GM21737 (cell line): ENCODE measurements around the gene PIP5KL1.
A peak's percentile ranks its signal among the peaks of the same experiment; 100 is the strongest.

Source experiments
- ATAC-seq: cut with Tn5 transposase; IDR thresholded peaks from one replicate; pipeline ENCODE4 v1.9.1; 2021; ENCODE audit warnings: mild to moderate bottlenecking, moderate library complexity; ENCODE audit not compliant: unreplicated experiment

PIP5KL1 gene

DNA sequence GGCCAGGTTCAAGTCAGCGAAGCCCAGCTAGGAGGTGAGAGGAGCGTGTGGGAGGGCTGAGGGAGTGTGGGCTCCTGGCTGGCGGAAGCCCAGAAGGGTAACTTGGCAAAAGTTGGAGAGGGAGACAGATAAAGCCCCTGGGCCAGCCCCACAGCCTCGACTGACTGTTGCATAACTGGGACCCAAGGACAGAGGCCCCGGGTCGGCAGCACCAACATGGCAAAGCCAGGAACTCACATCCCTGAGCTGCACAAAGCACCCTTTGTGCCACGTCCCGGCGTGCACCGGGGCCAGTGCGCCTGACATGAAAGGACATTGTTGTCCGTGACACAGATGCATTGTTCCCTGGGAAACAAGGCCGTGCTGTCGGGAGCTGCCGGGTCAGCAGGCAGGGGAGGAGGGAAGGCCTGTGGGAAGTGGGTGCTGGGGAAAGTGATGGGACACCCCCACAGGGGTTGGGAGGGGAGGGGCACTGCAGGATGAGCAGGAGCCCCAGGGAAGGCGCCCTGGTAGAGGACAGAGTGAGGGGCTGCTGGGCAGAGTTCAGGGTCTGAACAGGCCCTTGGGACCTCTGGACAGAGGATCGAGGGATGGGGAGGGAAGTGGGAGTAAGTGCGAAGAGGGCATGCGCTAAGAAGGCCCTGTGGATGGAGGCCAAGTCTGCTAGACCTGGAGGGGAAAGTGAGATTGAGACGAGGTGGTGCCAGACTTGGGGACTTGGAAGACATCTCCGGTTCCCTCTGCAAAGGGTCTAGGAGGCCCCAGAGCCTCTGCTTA, 20.1 kb upstream of the PIP5KL1 start:
- ATAC-seq, result no peak

DNA sequence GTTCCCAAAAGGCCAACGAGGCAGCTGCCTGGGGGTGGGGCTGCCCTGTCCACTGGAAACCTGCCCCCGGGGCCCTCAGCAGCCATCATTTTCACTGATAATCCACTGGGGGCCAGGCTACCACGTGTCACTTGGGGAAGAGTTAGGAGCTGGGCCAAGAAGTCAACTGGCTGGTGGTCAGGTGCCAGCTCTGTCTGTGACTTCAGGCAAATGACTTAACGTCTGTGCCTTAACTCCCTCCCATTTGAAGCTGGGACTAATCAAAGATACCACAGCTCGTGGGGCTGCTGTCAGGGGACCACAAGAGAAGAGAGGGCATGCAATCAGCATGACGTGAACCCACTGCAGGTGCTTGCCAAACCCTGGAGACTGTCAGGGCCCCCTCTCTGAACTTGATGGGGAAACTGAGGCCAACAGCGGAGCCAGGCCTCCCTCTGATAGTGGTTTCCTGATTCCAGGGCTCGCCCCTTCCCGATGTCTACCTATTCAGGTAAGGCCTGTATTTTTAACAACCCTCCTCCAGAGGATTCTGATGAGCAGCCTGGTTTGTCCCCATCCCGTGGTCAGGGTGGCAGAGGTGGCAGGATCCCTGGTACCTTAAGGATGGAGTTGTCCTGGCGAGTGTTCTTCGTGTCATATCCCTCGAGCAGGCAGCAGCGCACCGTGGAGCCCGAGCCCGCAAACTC, 19.4 kb upstream of the PIP5KL1 start:
- ATAC-seq, result no peak

DNA sequence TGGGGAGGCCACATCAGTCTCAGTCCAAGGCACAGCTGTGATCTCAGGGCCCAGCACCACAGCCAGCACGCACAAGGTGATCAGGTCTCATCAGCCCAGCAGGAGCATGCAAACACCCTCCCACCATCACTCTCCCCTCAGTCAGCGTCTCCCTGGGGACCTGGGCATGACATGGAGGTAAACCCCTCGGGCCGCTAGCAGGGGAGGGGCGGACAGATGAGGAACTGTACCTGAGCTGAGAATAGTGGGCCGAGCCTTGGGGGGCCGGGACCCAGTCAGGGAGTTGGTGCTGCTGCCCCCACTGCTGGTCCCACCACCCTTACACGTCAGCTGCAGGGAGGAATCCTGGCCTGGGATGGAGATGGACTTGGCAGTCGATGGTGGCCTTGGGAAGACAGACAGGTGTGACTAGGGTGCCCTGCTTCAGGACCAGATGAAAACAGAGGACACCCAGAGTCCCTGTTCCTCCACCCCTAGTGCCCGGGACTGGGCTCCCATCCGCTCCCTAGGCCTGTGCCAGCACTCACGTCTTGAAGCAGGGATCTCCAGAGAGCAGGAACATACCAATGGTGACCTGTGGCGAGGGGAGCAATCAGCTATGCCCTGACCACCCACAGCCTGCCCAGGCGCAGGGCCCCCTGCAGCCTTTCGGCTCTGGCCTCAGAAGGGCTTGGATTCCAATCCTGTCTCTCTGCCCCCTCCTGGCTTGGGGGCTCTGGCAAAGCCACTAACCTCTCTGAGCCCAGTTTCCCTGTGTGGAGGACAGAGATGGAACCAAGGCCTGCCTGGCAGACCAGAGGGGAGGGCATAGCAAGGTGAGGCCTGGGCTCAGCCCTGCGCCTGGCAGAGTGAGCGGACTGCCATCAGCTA, 17.5 kb upstream of the PIP5KL1 start:
- ATAC-seq, result no peak

DNA sequence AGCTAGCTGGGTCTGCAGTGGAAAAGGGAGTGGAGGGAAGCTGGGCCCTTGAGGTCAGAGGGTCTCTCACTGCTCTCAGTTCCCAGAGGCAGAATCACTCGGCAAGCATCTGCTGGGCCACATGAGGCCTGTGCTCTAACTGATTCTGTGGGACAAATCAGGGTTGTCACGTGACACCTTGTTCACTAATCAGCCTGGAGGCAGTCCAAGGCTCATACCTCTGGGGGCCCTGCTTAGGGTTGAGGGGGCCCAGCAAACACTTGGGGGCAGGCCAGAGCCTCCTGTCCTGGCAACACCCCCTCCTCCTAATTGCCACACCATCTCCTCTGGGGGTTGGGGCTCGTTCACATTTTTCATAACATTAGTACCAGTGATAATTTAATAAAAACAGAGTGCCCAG, 16.2 kb upstream of the PIP5KL1 start:
- ATAC-seq, result no peak

DNA sequence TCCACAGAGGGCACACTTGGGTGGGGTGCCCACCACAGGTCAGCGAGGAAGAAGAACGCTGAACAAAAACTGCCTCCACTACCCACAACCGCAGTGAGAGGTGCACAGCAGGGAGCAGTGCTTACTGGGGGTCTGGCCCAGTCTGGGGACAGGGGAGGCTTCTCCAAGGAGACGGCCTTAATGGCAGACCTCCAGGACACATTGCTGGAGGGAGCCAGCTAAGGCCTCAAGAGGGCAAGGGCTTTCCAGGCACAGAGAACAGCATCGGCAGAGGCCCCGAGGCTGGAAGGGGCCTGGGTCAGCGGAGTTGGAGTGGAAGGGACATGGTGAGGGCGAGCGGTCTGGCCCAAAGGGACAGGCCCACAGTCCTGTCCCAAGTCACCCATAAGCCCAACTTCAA, 15.4 kb upstream of the PIP5KL1 start:
- no peak for ATAC-seq

DNA sequence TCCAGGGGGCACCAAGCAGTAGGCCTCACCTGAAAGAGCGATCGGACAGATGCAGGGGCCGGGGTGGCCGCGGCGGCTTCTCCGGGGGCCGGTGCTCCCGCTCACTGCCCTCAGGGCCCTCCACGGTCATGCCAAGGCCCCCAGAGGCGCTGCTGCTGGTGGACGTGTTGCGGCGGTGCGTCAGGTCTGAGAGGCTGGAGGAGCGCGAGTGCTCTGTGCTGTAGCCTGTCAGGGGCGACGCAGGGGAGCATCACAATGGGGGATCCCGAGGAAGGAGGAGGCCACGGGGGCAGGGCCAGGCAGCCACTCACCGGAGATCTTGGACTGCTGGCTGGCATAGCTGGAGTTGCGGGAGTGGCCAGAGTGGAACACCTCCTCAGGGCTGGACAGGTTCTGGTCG, 14.8 kb upstream of the PIP5KL1 start:
- ATAC-seq, result no peak

DNA sequence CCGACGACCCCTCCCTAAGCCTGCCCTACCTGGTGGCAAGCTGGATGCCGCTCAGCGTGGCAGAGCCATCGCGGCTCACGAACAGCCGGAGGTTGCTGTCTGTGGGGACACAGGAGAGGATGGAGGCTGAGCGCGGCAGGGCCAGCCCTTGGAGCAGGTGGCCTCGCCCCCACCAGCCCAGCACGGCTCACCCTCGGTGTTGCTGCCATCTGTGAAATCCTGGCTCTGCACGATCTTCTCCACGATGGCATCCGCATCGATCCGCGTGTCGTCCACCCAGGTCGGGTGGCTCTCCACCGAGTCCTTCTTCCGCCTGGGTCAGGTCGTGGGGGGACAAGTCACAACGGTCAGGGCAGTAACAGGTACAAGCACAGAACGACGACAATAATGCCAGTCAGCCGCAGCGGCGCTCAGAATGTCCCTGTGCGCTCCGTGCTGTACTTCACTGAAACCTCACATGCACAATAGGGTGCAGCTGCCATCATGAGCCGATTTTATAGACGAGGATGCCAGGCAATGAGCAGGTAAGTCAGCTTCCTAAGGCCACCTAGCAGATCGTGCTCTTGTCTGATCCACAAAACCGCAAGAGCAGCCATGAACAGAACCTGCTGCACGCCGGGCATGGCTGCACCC, 14.1 kb upstream of the PIP5KL1 start:
- no peak for ATAC-seq

DNA sequence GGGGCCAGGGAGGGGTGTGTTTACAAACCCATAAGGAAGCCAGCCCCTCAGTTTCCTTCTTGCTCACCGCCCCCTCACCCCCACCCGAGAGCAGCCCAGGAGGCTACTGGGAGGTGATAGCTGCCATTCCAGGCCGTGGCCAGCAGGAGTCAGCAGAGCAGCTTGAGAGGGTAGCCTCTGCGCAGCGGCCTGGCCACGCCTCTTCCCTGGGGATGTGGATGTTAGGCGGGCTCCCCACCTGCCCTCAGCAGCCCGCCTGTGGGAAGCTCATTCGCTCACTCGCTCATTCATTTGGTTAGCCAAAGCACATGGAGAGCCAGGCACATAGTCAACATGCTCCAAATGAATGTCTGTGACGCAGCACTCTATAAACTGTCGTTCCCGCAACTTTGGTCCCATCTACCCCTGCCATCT, 13.2 kb upstream of the PIP5KL1 start:
- no peak for ATAC-seq

DNA sequence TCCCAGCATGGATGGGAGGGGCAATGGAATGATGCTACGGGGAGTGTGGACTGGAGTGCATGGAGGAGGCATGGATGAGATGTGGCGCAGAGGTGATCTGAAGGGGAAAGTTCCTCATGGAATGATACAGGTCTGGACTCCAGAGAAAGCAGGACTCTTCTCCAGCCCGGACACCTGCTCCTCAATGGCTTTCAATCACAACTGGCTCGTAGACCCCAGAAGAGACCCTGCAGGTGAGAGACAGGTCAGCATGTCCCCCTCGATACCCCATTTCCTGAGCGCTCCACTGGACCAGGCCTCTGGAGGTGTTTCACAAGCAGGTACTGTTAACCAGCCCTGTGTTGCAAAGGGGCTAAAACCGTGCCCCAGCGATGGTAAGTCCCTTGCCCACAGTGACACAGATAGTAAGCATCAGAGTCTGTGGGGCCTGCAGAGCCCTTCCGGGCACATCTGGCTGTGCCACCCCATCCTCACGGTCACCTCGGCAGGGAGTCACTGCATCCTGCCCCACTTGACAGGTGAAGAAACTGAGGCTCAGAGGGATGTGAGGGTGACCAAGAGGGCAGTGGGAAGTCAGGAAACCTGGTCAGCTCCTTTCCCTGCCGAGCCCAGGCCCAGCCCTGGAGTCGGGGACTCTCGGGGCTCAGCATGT, 12.6 kb upstream of the PIP5KL1 start:
- ATAC-seq, result no peak

DNA sequence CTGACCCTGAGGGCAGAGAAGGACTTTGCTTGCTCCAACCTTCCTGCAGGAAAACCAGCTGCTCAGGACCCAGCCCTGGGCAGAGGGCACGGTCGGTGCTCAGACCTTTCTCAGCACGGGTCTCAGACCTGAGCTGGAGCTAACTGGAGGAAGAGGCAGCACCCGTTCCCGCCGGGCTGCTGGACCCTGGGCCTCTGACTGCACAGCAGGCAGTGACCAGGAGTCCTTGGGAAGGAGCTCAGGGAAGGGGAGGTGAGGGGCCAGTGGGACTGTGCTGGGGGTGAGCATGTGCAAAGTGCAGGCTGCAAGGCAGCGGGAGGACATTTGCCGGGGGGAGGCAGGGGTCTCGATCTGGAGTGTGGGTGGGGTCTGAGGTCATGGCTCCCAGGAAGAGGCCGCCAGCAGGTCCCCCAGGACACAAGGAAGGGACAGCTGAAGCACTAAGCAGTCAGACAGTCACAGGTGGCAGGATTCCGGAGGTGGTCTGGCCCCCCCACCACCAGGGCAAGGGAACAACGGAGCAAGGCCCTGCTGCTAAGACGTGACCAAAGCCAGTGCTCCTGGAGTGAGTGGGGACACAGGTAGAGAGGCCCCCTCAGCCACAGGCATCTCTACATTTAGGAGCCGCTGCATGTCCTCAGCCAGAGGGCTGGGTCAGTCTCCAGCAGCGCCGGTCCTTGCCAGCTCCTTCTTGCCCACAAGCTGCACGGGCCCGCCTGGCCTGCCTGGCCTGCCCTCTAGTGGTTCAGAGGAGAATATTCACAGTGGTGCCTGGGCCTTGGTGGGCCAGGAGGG, 11.8 kb upstream of the PIP5KL1 start:
- no peak for ATAC-seq

DNA sequence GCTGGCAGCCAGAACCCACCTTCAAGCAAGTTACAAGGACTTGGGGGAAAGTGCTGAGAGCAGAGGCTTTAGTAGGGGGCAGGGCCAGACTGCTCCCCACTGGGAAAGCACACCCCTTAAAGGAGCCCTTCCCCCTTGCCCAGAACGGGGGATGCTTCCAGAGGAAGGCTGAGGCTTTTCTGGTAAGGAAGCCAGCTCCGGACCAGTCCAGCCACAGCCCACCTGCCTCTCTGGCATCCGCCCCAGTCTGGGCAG, 11.3 kb upstream of the PIP5KL1 start:
- no peak for ATAC-seq

DNA sequence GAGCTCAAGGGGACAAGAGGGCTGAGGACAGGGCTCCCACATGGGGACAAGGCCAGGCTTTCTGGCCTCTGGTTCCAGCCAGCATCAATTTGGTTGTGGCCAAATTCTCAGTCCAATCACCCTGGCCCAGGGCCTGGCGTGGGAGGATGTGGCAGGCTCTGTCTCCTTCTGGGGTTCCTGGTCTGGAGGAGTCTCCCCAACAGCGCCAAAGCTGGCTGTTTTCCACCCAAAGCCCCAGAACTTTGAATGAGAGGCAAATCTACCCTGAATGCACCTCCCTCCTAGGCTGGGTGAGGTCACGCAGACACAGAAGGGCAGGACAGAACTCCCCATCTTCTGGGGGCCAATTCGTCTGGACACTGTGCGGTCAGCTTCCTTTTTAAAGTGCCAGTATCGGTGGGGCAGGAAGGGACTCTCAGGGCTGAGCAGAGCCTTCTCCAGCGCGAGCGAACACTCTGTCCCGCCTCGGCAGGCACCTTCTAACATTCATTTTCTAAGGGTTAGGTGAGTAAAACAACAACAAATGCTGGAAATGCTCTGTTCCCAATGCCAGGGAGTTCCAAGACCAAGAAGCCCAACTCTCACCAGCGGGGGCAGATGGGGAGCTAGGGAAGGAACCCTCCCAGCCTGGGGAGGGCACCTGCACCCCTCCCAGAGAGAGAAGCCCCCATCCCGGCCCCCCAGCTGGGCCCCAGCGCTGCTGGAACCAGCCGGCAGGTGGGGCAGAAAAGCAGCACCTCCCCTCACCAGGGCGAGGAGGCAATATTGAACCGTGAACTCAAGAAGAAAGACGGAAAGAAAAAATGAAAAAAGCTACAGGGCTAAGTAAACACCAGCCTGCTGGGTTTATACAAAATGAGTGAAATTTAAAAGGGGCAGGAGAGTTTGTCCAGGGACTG, 10.7 kb upstream of the PIP5KL1 start:
- no peak for ATAC-seq

DNA sequence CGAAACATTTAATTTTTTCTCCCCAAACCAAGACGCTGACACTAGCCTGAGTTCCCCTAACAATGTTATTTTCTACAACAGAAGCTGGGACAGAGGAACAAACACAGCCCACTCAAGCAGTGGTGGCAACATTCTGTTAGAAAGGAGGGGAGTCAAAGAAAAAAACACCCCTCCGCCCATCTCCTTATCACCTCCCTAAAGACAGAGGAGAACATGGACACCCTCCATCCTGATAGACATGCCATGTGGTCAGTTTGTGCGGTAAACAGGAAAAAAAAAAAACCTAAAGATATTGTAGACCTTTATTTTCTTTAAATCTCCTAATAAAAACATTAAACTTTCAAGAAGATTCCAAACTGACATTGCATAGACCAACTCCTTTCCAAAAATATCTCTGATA, 10.0 kb upstream of the PIP5KL1 start:
- no peak for ATAC-seq

DNA sequence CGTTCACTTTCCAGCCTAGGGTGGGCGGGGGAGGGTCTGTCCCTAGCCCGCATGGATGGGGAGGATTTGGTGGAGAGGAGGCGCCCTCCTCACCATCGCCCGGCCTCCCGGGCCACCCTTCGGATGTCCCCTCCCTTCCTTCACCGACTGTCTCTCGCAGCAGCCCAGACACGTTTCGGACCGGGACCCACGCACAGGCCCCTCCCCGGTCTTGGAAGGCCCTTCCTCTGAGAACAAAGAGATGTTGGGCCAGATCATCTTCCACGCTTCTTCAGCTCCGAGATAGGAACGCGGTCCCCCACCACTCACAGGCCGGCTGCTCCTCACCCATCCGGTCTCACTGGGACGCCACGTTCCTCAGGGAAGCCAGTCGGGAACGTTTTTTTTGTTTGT, 7.7 kb upstream of the PIP5KL1 start:
- no peak for ATAC-seq

DNA sequence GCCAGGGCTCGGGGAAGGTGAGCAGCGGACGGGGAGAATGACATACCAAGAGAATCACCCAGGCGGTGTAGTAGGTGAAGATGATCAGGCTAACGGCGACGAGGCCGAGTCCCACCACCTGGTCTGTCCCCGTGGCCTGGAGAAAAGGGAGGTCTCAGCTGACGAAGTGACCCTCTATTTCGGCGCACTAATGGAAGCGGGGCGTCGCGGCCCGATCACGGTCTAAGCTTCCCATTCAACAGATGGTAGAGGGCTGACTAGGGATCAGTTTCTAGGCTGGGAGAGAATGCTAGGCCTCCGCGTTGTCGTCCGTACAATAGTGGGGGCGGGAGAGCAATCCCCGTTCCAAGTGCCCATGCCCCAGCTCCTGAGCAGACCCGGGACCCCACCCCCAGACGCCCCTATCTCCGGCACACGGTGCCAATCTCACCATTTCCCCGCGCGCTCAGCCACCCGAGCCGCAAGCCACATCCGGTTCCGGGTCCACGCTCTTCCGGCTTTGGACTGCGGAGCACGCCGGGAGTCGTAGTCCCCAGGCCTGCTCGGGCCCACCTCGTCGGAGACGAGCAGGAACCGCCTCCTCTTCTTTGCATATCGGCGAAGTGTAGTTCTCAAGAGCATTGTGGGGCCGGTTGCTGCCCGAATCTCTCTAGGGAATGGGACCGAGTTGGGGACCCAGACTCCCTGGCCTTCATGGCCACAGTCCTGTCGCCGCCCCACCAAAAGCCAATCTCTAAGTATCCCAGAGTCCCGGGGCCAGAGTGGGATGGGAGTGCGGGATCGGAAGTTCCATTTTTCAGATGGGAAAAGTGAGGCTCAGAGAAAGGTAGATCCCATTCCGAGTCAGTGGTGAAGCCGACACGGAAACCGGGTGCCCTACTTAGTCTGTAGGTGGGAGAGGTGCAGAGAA, 7.1 kb upstream of the PIP5KL1 start, which contains the start of gene DPM2:
TSS of gene DPM2 (minus strand) at position 467 of the 910 bp plus-strand sequence. CDS start at position 433, 34 bp downstream.
- ATAC-seq, result peak; percentile 82

DNA sequence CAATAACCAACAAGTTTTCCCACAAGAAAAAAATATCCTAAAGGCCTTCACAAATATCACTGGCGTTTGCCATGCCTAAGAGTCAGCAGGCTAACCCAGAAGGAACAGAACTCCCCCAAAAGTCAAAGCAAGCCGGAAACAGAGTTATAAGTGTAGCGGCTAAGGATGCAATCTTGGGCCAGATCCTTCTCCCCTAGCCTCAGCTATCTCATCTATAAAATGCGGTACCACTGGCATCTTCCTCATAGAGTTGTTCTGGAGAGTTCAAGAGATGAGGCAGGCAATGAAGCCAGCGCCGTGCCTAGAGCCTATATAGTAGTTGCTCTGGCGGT, 6.4 kb upstream of the PIP5KL1 start:
- no peak for ATAC-seq

DNA sequence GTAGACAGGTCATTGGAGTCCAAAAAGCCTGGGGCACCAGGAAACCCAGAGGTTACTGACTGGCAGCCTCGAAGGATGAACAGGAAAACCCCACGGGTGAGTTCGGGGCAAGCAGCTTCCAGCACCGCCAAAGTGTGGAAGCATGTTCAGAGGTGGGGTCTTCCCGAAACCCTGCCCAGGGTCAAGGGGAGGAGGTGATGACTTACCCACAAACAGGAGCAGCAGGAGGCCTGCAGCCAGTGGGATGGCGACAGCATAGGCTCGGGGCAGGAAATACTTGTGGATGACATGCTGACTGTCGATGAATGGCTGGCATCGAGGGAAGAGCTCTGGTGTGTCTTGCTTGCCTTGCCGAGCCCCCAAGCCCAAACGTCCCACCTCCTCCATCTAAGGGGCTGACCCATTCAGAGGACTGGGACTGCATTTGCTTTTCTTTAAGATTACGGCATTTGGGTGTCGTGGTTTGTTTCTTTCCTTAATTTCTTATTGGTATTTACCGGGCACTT, 5.8 kb upstream of the PIP5KL1 start:
- ATAC-seq, result no peak

DNA sequence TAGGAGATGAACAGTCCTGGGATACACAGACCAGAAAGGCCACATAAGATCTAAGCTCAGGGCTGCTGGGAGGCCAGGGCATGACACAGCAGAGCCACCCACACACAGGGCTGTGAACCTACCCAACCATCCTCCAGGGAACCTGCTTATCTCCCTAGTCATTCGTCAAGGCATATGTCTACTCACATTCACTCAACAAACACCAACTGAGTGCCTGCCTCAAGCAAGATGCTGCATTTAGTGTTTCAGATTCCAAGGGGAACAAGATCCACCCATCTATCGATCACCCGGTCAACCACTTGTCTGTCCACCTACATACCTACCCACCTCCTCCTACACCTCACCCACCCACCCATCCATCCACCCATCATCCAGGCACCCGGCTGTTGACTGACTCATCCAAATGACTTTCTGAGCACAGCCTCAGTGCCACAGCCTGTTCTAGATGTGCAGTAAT, 5.2 kb upstream of the PIP5KL1 start:
- no peak for ATAC-seq
